VCaP (cell line): ENCODE data around the gene C4B.
"Not testable (repeated sequence)": the region's sequence is repeated elsewhere in the genome, so short reads cannot be mapped to it uniquely, and the experiment has no call there.

ENCODE experiments used
- H3K27ac ChIP-seq: fragments of 450-650 bp; 2 replicates; pipeline ENCODE4 v1.5.1; 2017
- TF ChIP-seq, protein P1 (sequence below): fragments of 450-650 bp; conservative IDR thresholded peaks from 2 replicates; pipeline ENCODE4 v1.5.1; 2017; ENCODE audit warnings: mild to moderate bottlenecking, moderate library complexity

The C4B gene

DNA sequence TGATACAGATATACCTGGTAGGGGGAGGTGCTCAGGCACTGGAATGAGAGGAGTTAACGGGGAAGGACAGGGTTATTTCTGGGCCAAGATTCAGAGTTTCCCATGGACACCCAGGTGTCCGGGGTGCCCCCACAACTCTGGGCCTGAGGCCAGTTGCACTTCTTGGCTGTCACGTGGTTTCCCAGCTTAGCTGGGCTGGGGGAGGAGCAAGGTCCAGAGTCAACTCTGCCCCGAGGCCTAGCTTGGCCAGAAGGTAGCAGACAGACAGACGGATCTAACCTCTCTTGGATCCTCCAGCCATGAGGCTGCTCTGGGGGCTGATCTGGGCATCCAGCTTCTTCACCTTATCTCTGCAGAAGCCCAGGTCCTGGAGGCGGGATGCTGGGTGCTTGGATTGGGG, at the start of gene C4B:
Gene C4B, plus strand, starts transcription at position 249 of the 400 bp plus-strand sequence. Its CDS starts 51 bp downstream, at position 300.
- H3K27ac ChIP-seq = not testable (repeated sequence)

DNA sequence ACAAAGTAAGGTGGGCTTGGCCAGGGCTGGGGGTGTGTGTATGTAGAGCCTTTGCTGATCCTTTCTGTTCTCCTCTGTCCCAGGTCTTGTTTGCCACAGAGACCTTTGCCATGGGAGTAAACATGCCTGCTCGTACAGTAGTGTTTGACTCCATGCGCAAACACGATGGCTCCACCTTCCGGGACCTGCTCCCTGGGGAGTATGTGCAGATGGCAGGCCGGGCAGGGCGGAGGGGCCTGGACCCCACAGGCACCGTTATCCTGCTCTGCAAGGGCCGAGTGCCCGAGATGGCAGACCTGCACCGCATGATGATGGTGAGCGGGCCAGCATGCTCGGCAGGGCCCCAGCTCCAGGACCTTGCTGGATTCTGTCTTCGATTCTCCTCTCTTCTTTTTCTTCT, 48.9 kb upstream of the C4B start:
- TF ChIP-seq, protein P1, sequence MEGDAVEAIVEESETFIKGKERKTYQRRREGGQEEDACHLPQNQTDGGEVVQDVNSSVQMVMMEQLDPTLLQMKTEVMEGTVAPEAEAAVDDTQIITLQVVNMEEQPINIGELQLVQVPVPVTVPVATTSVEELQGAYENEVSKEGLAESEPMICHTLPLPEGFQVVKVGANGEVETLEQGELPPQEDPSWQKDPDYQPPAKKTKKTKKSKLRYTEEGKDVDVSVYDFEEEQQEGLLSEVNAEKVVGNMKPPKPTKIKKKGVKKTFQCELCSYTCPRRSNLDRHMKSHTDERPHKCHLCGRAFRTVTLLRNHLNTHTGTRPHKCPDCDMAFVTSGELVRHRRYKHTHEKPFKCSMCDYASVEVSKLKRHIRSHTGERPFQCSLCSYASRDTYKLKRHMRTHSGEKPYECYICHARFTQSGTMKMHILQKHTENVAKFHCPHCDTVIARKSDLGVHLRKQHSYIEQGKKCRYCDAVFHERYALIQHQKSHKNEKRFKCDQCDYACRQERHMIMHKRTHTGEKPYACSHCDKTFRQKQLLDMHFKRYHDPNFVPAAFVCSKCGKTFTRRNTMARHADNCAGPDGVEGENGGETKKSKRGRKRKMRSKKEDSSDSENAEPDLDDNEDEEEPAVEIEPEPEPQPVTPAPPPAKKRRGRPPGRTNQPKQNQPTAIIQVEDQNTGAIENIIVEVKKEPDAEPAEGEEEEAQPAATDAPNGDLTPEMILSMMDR = no peak
- no peak overlapping the region for H3K27ac ChIP-seq

DNA sequence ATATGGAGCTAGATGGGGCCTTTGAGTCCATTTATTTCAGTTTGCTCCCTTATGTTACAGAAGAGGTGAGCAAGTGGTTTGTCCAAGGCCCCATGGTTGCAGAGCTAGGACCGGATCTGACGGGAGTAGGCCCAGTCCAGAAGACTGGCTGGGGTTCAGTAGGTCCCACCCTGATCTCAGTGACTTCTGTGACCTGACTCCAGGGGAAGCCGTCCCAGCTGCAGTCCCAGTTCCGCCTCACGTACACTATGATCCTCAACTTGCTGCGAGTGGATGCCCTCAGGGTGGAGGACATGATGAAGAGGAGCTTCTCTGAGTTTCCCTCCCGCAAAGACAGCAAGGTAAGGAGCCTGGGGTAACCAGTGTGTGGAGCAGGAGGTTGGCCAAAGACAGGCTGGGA, 48.1 kb upstream of the C4B start:
- no peak overlapping the region for H3K27ac ChIP-seq
- TF ChIP-seq, protein P1 = no peak

DNA sequence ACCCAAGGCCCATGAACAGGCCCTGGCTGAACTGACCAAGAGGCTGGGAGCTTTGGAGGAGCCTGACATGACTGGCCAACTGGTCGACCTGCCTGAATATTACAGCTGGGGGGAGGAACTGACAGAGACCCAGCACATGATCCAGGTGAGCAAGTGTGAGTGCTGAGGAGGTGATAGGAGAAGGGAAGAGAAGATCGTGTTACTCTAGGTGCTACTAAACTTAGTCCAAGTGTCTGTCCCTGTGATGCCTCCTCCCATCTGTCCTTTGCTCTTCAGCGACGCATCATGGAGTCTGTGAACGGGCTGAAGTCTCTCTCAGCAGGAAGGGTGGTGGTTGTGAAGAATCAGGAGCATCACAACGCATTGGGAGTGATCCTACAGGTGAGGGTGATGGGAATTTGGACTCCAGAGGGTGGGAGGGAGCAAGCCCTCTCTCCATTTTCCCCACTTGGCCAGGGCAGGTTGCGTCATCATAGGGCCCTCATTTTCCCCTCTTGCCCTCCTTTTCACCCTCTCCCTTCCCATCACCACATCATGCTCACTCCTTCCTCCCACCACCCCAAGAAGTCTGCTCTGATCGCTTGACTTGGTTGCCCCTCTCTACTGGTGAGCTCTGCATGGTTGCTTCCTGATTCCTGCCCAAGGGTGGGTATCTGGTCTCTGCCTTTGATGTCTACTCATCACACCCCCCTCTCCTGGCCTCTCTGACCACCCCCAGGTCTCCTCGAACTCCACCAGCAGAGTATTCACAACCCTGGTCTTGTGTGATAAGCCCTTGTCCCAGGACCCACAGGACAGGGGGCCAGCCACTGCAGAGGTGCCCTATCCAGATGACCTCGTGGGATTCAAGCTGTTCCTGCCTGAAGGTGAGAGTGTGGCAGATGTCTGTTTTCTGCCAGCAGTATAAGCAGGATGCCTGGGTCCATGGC, 47.3 kb upstream of the C4B start:
- no peak overlapping the region for H3K27ac ChIP-seq
- TF ChIP-seq, protein P1 = no peak

DNA sequence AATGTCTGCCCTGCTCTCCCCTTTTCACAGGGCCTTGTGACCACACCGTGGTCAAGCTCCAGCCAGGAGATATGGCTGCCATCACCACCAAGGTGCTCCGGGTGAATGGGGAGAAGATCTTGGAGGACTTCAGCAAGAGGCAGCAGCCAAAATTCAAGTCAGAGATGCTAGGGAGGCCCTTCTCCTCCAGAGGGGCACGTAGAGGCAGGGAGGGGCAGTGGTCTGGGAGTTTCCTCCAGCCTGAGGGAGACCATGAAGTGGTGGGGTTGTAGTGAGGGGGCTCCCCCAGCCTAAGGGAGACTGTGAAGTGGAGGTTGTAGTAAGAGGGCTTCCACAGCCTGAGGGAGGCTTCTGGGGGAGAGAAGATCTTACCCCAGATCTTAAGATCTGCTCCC, 46.7 kb upstream of the C4B start:
- no peak overlapping the region for H3K27ac ChIP-seq
- TF ChIP-seq, protein P1 = no peak

DNA sequence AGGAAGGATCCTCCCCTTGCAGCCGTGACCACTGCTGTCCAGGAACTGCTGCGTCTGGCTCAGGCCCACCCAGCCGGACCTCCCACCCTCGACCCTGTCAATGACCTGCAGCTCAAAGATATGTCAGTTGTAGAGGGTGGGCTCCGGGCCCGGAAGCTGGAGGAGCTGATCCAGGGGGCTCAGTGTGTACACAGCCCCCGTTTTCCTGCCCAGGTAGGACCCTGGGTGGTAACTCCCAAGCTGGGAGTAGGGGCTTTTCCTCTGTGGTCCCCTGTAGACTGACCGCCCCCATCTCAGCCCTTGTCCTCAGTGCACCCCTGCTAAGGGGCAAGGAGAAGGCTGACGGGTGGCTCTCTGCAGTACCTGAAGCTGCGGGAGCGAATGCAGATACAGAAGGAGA, 46.3 kb upstream of the C4B start:
- H3K27ac ChIP-seq = no peak overlapping the region
- TF ChIP-seq, protein P1 = no peak

DNA sequence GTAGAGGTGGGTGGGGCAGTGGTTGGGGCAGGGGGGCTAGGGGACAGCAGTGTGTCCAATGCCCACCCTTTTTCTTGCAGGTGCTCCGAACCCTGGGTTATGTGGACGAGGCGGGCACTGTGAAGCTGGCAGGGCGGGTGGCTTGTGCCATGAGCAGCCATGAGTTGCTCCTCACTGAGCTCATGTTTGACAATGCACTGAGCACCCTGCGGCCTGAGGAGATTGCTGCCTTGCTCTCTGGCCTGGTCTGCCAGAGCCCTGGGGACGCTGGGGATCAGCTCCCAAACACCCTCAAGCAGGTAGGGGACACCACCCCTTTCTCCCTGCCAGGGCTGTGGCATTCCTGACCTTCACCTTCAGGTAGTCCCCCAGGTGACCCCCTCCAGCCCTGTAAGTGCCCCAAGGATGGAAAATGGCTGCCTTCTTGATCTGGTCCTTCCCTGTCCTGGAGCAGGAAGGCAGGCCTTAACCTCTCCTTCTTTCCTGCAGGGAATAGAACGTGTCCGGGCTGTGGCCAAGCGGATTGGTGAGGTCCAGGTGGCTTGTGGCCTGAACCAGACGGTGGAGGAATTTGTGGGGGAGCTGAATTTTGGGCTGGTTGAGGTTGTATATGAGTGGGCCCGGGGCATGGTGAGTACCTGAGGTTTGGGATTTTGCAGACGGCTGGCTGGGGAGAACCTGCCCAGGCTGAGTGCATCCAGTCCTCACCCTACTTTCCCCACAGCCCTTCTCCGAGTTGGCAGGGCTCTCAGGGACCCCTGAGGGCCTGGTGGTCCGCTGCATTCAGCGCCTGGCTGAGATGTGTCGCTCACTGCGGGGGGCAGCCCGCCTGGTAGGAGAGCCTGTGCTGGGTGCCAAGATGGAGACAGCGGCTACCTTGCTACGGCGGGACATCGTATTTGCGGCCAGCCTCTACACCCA, 45.5 kb upstream of the C4B start:
- H3K27ac ChIP-seq = no peak overlapping the region
- TF ChIP-seq, protein P1 = no peak
